Mesenchymal stem cell (in vitro differentiated cells and primary cell): ENCODE results near the gene EVC2.

Experiments
- DNase-seq: peaks from one replicate; pipeline ENCODE4 v3.0.0-alpha.2; 2013
- H2AFZ ChIP-seq: one replicate; pipeline ENCODE4 v1.6.1; 2013; ENCODE audit warnings: low read depth, mild to moderate bottlenecking, control low read depth, inconsistent platforms, low read length, moderate library complexity
- H2AK5ac ChIP-seq: 2 replicates; pipeline ENCODE4 v1.6.1; 2013; ENCODE audit warnings: low read length, moderate library complexity, mild to moderate bottlenecking, inconsistent platforms; ENCODE audit not compliant: severe bottlenecking
- H2BK120ac ChIP-seq: one replicate; pipeline ENCODE4 v1.6.1; 2013; ENCODE audit warnings: low read depth, mild to moderate bottlenecking, inconsistent platforms, low read length, moderate library complexity
- H2BK12ac ChIP-seq, 2 experiments: one replicate each; pipeline ENCODE4 v1.6.1; 2013; ENCODE audit warnings: inconsistent platforms in 2 of 2, low read length in 2 of 2, mild to moderate bottlenecking in 2 of 2, moderate library complexity in 2 of 2, control low read depth in 1 of 2
- H2BK15ac ChIP-seq: one replicate; pipeline ENCODE4 v1.6.1; 2013; ENCODE audit warnings: mild to moderate bottlenecking, low read depth, inconsistent platforms; ENCODE audit not compliant: poor library complexity, severe bottlenecking
- H2BK5ac ChIP-seq: 2 replicates; pipeline ENCODE4 v1.6.1; 2013; ENCODE audit warnings: low read depth, mild to moderate bottlenecking, low read length, control low read depth, inconsistent platforms; ENCODE audit not compliant: poor library complexity, severe bottlenecking
- H3K14ac ChIP-seq, 2 experiments: one replicate each; pipeline ENCODE4 v1.6.1; 2013; ENCODE audit warnings: inconsistent platforms in 2 of 2, low read length in 2 of 2, control low read depth in 1 of 2, mild to moderate bottlenecking in 1 of 2, moderate library complexity in 1 of 2
- H3K18ac ChIP-seq, 2 experiments: one replicate each; pipeline ENCODE4 v1.6.1; 2013; ENCODE audit warnings: inconsistent platforms in 2 of 2, low read length in 2 of 2, control low read depth in 1 of 2, low read depth in 1 of 2, mild to moderate bottlenecking in 1 of 2
- H3K23ac ChIP-seq, 2 experiments: one replicate each; pipeline ENCODE4 v1.6.1; 2013; ENCODE audit warnings: inconsistent platforms in 2 of 2, low read length in 2 of 2, mild to moderate bottlenecking in 2 of 2, moderate library complexity in 2 of 2, control low read depth in 1 of 2
- H3K27ac ChIP-seq: 2 replicates; pipeline ENCODE4 v1.5.1; 2013; ENCODE audit warnings: mild to moderate bottlenecking, moderate library complexity, low read length, control low read depth, inconsistent platforms; ENCODE audit not compliant: poor library complexity, severe bottlenecking
- H3K27me3 ChIP-seq, 2 experiments: 2 replicates each; pipeline versions ENCODE4 v1.6.1 to v1.7.0; 2013; ENCODE audit warnings: low read length in 2 of 2, mild to moderate bottlenecking in 2 of 2, moderate library complexity in 2 of 2, control low read depth in 1 of 2, inconsistent platforms in 1 of 2; ENCODE audit not compliant: control insufficient read depth in 1 of 2, insufficient read depth in 1 of 2
- H3K36me3 ChIP-seq, 2 experiments: 2 replicates each; pipeline versions ENCODE4 v1.6.1 to v1.7.0; 2013; ENCODE audit warnings: low read length in 2 of 2, control low read depth in 1 of 2, inconsistent platforms in 1 of 2, low read depth in 1 of 2, mild to moderate bottlenecking in 1 of 2; ENCODE audit not compliant: insufficient read depth in 2 of 2, control insufficient read depth in 1 of 2
- H3K4ac ChIP-seq, 2 experiments: one replicate each; pipeline ENCODE4 v1.6.1; 2013; ENCODE audit warnings: inconsistent platforms in 2 of 2, low read length in 2 of 2, mild to moderate bottlenecking in 2 of 2, moderate library complexity in 2 of 2, control low read depth in 1 of 2, low read depth in 1 of 2
- H3K4me1 ChIP-seq: 2 replicates; pipeline ENCODE4 v1.6.1; 2013; ENCODE audit warnings: low read depth, low read length, control low read depth; ENCODE audit not compliant: control insufficient read depth, insufficient read depth
- H3K4me2 ChIP-seq: 2 replicates; pipeline ENCODE4 v1.6.1; 2013; ENCODE audit warnings: low read length, mild to moderate bottlenecking, inconsistent platforms; ENCODE audit not compliant: poor library complexity, severe bottlenecking
- H3K4me3 ChIP-seq, 2 experiments: 2 replicates each; pipeline versions ENCODE4 v1.5.1 to v1.7.0; 2013; ENCODE audit warnings: low read length in 2 of 2, mild to moderate bottlenecking in 2 of 2, control low read depth in 1 of 2, low read depth in 1 of 2; ENCODE audit not compliant: insufficient read depth in 1 of 2
- H3K79me1 ChIP-seq: replicated peaks from 2 replicates; pipeline ENCODE4 v1.6.1; 2013; ENCODE audit warnings: mild to moderate bottlenecking, control low read depth, low read length, inconsistent platforms; ENCODE audit not compliant: poor library complexity, severe bottlenecking
- H3K9ac ChIP-seq: 2 replicates; pipeline ENCODE4 v1.7.0; 2013; ENCODE audit warnings: mild to moderate bottlenecking, low read length, moderate library complexity
- H3K9me3 ChIP-seq: 2 replicates; pipeline ENCODE4 v1.7.0; 2013; ENCODE audit warnings: mild to moderate bottlenecking, low read length; ENCODE audit not compliant: control insufficient read depth
- H4K8ac ChIP-seq: one replicate; pipeline ENCODE4 v1.6.1; 2013; ENCODE audit warnings: inconsistent platforms, mild to moderate bottlenecking, low read length, moderate library complexity
- H4K91ac ChIP-seq: one replicate; pipeline ENCODE4 v1.6.1; 2013; ENCODE audit warnings: mild to moderate bottlenecking, low read length, inconsistent platforms
- WGBS: methylation state at CpG from one replicate; pipeline ENCODE4 v1.1.7; 2013; ENCODE audit warnings: mixed read lengths; 5-methylcytosine and 5-hydroxymethylcytosine counted together

Gene EVC2

DNA sequence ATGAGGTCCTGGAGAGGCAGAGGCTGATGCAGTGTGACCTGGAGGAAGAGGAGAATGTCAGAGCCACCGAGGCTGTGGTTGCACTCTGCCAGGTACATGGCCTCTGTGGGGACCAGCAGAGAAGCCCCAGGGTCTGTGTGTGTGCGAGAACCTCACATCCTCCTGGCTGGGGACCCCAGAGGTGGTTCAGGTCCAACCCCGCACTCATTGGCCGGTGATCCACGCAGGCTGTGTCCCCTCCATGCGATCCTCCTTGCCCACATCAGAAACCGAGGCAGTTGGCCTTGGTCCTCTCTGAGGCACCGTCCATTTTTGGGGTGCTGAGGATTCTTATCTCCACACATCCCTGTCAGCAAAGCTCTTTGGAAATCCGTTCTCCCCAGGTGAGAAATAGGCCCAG is 47.9 kb upstream of the EVC2 start:
- Histone ChIP-seq H3K23ac (no peak overlapping the region), H3K9me3 (peaks cover 6% of the 10 kb centered on the region), H3K4me2 (no peak overlapping the region), H2BK5ac (no peak overlapping the region), H2BK12ac (peak overlapping the region in 1 of 2 experiments; percentile 37), H3K27me3 (no peaks in the 10 kb centered on the region), H4K8ac (no peak overlapping the region), H3K14ac (no peak overlapping the region), H2BK120ac (no peak overlapping the region), H3K4me3 (no peak overlapping the region), H3K36me3 (peaks cover 66 to 83% of the 10 kb centered on the region in 2 experiments), H3K27ac (no peak overlapping the region), H3K18ac (no peak overlapping the region), H3K4ac (no peak overlapping the region), H3K4me1 (peaks cover 50% of the 10 kb centered on the region), H3K9ac (no peak overlapping the region), H2BK15ac (no peak overlapping the region), H4K91ac (no peak overlapping the region), H2AFZ (no peak overlapping the region), H3K79me1 (peaks cover 29% of the 10 kb centered on the region), H2AK5ac (no peak overlapping the region)
- 99% methylated on average over 7 of the region's 9 CpGs for WGBS
- no peak for DNase-seq

DNA sequence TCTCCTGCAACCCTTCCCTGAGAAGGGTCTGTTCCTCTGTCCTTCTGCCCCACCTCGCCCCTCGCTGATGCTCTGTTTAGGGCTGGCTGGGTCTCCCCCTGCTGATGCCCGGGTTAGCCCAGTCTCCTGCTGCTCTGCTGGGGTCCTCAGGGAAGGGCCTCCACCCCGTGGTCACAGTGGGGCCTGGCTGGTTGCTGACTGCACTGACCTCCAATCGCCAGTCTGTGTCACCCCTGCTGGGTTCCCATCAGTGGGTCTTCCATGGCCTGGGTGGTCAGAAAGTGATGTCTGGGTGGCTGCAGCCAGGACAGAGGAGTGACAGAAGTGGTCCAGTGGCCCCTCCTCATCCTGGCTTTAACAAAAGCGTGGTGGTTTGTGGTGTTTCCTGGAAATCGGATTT is 47.3 kb upstream of the EVC2 start:
- peaks cover 53% of the 10 kb centered on the region for H3K4me1 ChIP-seq
- peak overlapping the region; percentile 65 for H2AK5ac ChIP-seq
- H3K27ac ChIP-seq: no peak overlapping the region
- H3K23ac ChIP-seq: no peak overlapping the region
- peak overlapping the region; percentile 52 for H4K91ac ChIP-seq
- 95% methylated on average over 7 of the region's 7 CpGs for WGBS
- H3K9me3 ChIP-seq: peaks cover 6% of the 10 kb centered on the region
- H2BK5ac ChIP-seq: no peak overlapping the region
- H2BK120ac ChIP-seq: no peak overlapping the region
- peaks cover 66 to 84% of the 10 kb centered on the region in 2 experiments for H3K36me3 ChIP-seq
- no peak overlapping the region for H3K4me3 ChIP-seq
- H4K8ac ChIP-seq: no peak overlapping the region
- H3K14ac ChIP-seq: no peak overlapping the region
- H3K18ac ChIP-seq: no peak overlapping the region
- H2BK15ac ChIP-seq: no peak overlapping the region
- no peak overlapping the region for H3K4me2 ChIP-seq
- peak overlapping the region; percentile 9 for H3K9ac ChIP-seq
- no peak overlapping the region for H3K4ac ChIP-seq
- no peak for DNase-seq
- H3K27me3 ChIP-seq: no peaks in the 10 kb centered on the region
- H2AFZ ChIP-seq: no peak overlapping the region
- peaks cover 24% of the 10 kb centered on the region for H3K79me1 ChIP-seq
- H2BK12ac ChIP-seq: peak overlapping the region in 1 of 2 experiments; percentile 15

- H3K14ac ChIP-seq: no peak overlapping the region
- H3K4me3 ChIP-seq: no peak overlapping the region
- peaks cover 66 to 84% of the 10 kb centered on the region in 2 experiments for H3K36me3 ChIP-seq
- H4K8ac ChIP-seq: no peak overlapping the region
- 93% methylated on average over 8 of the region's 16 CpGs for WGBS
- no peak overlapping the region for H2AK5ac ChIP-seq
- no peak for DNase-seq
- no peak overlapping the region for H2AFZ ChIP-seq
- no peak overlapping the region for H3K18ac ChIP-seq
- H3K9me3 ChIP-seq: peaks cover 6% of the 10 kb centered on the region
- H2BK5ac ChIP-seq: no peak overlapping the region
- no peak overlapping the region for H3K4ac ChIP-seq
- H3K23ac ChIP-seq: no peak overlapping the region
- no peak overlapping the region for H4K91ac ChIP-seq
- H2BK12ac ChIP-seq: peak overlapping the region in 1 of 2 experiments; percentile 16
- H2BK15ac ChIP-seq: no peak overlapping the region
- no peaks in the 10 kb centered on the region for H3K27me3 ChIP-seq
- no peak overlapping the region for H2BK120ac ChIP-seq
- no peak overlapping the region for H3K27ac ChIP-seq
- H3K4me1 ChIP-seq: peaks cover 53% of the 10 kb centered on the region
- H3K4me2 ChIP-seq: no peak overlapping the region
- H3K79me1 ChIP-seq: peaks cover 23% of the 10 kb centered on the region
- H3K9ac ChIP-seq: peak overlapping the region; percentile 9
Measured at GRCh38 chr4:5755161-5755560, 46.8 kb upstream of the EVC2 start.

DNA sequence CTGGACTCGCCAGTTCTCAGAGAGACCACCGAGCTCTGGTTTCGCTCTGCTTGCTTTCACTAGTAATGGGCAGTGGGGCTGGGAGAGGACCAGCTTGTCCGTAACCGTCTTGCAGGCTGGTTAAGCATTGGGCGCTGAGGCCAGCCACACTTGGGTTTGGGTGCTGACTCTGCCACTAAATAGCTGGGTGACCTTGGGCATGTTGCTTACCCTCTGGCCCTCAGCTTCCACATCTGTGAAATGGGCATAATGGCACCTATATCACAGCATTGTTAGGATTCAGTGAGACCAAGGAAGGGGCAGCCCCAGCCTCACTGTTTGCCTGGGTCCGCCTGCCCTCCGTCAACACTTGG is 46.1 kb upstream of the EVC2 start:
- peak overlapping the region; percentile 0 to 2 for H2BK12ac ChIP-seq
- no peak for DNase-seq
- H4K91ac ChIP-seq: peak overlapping the region; percentile 89
- no peak overlapping the region for H2AFZ ChIP-seq
- peak overlapping the region; percentile 86 for H4K8ac ChIP-seq
- no peaks in the 10 kb centered on the region for H3K27me3 ChIP-seq
- H3K4ac ChIP-seq: no peak overlapping the region
- H2AK5ac ChIP-seq: peak overlapping the region; percentile 81
- H2BK15ac ChIP-seq: no peak overlapping the region
- H2BK120ac ChIP-seq: peak overlapping the region; percentile 4
- H3K79me1 ChIP-seq: peaks cover 20% of the 10 kb centered on the region
- no peak overlapping the region for H3K4me3 ChIP-seq
- peak overlapping the region in 1 of 2 experiments; percentile 58 for H3K18ac ChIP-seq
- peaks cover 57% of the 10 kb centered on the region for H3K4me1 ChIP-seq
- H3K23ac ChIP-seq: no peak overlapping the region
- 92% methylated on average over 8 of the region's 8 CpGs for WGBS
- H3K14ac ChIP-seq: no peak overlapping the region
- H2BK5ac ChIP-seq: no peak overlapping the region
- H3K27ac ChIP-seq: no peak overlapping the region
- H3K36me3 ChIP-seq: peaks cover 69 to 86% of the 10 kb centered on the region in 2 experiments
- peak overlapping the region; percentile 71 for H3K9ac ChIP-seq
- H3K4me2 ChIP-seq: no peak overlapping the region
- peaks cover 6% of the 10 kb centered on the region for H3K9me3 ChIP-seq
